Ectodermal cell (in vitro differentiated cells): ENCODE measurements around the gene DUSP28.

Experiments
- H3K27ac ChIP-seq: 2 replicates; pipeline ENCODE4 v1.7.0; 2013; ENCODE audit warnings: mild to moderate bottlenecking, low read depth, low read length; ENCODE audit not compliant: insufficient read depth, poor library complexity, severe bottlenecking
- H3K27me3 ChIP-seq: 2 replicates; pipeline ENCODE4 v1.7.0; 2013; ENCODE audit warnings: mild to moderate bottlenecking, low read length; ENCODE audit not compliant: insufficient read depth, control insufficient read depth, poor library complexity, severe bottlenecking
- H3K36me3 ChIP-seq: one replicate; pipeline ENCODE4 v1.7.0; 2013; ENCODE audit warnings: low read length; ENCODE audit not compliant: control insufficient read depth, insufficient read depth
- H3K4me1 ChIP-seq: one replicate; pipeline ENCODE4 v1.7.0; 2013; ENCODE audit warnings: low read length; ENCODE audit not compliant: control insufficient read depth, insufficient read depth
- H3K4me3 ChIP-seq: 2 replicates; pipeline ENCODE4 v1.7.0; 2013; ENCODE audit warnings: low read depth, low read length, control low read depth; ENCODE audit not compliant: insufficient read depth
- H3K9me3 ChIP-seq: 2 replicates; pipeline ENCODE4 v1.7.0; 2013; ENCODE audit warnings: mild to moderate bottlenecking, low read length, moderate library complexity; ENCODE audit not compliant: control insufficient read depth
- WGBS, 2 experiments: methylation state at CpG; one replicate each; pipeline ENCODE4 v1.1.7; 2013; ENCODE audit warnings: missing lambda C conversion rate in 2 of 2; 5-methylcytosine and 5-hydroxymethylcytosine counted together

DUSP28 gene

DNA sequence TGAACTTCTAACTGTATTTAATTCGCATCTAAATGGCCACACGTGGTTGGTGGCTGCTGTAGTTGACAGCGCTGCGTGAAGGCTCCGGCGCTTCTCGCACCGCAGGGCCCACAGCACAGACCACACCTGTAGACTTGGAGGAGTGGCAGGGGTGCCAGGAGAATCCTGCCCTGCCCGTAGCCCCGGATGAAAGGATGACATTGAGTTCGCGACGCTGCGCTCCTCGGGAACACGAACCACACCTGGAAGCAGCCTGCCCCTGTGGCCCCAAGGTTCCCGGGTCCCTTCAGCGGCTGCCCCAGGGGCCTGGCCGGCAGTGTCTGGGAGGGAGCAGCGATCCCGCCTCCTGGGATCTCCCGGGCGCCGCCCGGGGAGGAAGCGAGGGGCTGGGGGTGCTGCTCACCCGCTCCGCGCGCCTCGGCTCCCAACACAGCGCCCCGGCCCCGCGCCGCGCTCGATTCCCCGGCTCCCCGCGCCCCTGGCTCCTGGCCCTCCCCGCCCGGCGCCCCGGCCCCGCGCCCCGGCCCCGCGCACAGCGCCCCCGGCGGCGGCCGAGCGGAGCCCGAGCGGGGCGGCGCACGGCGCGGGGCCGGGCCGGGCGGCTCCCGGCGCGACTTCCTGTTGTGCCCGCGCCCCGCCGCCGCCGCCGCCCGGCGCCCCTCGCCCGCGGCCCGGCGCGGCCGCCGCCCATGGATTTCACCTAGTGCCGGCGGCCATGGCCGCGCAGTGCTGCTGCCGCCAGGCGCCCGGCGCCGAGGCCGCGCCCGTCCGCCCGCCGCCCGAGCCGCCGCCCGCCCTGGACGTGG lies 7.9 kb downstream of the DUSP28 start, which contains the start of gene RNPEPL1:
RNPEPL1 (plus strand) TSS at position 613 of the 806 bp plus-strand sequence; CDS start at position 716, 103 bp downstream.
- Histone ChIP-seq H3K4me1 (peaks cover 6% of the 10 kb centered on the region), H3K9me3 (no peaks in the 10 kb centered on the region), H3K27me3 (peaks cover 46% of the 10 kb centered on the region), H3K36me3 (no peaks in the 10 kb centered on the region), H3K27ac (no peak within 1 kb of the TSS), H3K4me3 (peak within 1 kb of the TSS; percentile 40)
- 1% methylated on average over 106 of the region's 106 CpGs for WGBS, 2 experiments

DNA sequence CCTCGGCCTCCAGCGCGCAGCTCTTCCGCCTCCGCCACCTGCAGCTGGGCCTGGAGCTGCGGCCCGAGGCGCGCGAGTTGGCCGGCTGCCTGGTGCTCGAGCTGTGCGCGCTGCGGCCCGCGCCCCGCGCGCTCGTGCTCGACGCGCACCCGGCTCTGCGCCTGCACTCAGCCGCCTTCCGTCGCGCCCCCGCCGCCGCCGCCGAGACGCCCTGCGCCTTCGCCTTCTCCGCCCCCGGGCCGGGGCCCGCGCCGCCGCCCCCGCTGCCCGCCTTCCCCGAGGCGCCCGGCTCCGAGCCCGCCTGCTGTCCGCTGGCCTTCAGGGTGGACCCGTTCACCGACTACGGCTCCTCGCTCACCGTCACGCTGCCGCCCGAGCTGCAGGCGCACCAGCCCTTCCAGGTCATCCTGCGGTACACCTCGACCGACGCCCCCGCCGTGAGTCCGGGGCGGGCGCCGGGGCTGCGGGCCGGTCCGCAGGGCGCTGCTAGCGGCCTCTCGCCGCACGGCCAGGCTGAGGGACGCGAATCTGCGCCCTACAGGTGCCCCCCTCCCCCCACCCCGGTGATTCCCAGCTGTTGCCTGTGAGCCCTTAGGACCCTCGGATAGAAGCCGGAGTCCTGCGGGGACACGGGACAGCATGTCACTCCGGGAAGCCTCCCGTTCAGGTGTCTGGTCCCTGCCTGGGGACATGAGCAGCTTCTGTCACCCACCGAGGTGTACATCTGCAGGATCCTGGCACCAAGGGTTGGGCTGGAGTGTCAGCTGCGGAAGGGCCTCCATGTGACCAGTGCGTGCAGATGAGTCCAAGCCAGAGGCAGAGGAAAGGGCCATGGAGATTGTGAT lies 8.7 kb downstream of the DUSP28 start:
- H3K9me3 ChIP-seq: no peaks in the 10 kb centered on the region
- H3K4me3 ChIP-seq: peak overlapping the region; percentile 36
- H3K27me3 ChIP-seq: peaks cover 46% of the 10 kb centered on the region
- no peaks in the 10 kb centered on the region for H3K36me3 ChIP-seq
- H3K27ac ChIP-seq: no peak overlapping the region
- H3K4me1 ChIP-seq: peaks cover 6% of the 10 kb centered on the region
- WGBS, 2 experiments: 6% methylated on average over 93 of the region's 93 CpGs

DNA sequence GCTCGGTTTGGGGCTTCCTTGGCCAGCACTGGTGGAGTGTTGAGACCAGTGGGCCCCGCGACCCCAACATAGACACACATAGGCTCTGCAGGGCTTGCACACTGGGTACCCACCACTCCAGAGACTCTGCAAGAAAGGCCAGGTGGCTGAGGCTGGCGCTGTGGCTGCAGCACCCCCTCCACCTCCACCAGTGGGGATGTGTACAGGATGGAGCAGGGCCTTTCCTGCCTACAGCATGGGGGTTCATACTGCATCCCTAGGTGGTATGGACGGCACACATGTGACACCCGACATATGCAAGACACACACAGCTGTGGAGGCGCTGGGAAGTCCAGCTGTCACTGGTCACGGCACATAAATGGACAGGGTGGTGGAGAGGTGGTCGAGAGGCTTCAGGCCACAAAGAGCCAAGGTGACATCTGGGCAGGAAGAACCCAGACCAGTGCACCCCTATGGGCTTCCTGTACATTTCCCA lies 9.4 kb downstream of the DUSP28 start:
- Histone ChIP-seq H3K27ac (no peak overlapping the region), H3K36me3 (no peaks in the 10 kb centered on the region), H3K4me1 (peaks cover 6% of the 10 kb centered on the region), H3K4me3 (no peak overlapping the region), H3K27me3 (peaks cover 46% of the 10 kb centered on the region), H3K9me3 (no peaks in the 10 kb centered on the region)
- WGBS, 2 experiments: 90% methylated on average over 9 of the region's 9 CpGs

DNA sequence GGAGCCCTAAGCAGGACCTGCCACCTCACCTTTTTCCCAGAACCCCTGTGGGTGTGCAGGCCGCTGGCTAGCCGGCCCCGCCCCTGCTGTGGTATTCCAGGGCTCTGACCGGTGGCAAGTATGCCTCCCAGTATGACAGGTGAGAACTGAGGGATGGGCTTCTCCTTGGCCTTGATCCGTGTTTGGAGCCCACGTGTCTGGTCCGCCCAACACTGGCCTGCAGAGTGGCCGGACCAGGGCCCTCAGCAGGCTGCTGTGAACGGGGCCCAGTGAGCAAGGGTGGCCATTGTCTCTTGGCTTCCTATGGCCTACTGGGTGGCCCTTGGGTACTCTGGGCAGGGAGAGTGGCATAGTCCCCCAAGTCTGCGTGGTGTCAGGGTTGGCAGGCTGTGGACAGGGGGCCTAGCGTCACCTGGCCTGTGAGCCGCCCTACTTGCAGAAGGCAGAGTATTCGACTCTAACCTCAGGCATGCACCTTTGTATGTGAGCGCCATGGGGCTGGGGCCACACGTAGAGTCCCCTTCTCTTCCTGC lies 9.9 kb downstream of the DUSP28 start:
- Histone ChIP-seq H3K36me3 (no peaks in the 10 kb centered on the region), H3K4me3 (no peak overlapping the region), H3K27me3 (peaks cover 46% of the 10 kb centered on the region), H3K4me1 (peaks cover 6% of the 10 kb centered on the region), H3K9me3 (no peaks in the 10 kb centered on the region), H3K27ac (no peak overlapping the region)
- 92 to 95% methylated on average over 15 of the region's 15 CpGs for WGBS, 2 experiments

DNA sequence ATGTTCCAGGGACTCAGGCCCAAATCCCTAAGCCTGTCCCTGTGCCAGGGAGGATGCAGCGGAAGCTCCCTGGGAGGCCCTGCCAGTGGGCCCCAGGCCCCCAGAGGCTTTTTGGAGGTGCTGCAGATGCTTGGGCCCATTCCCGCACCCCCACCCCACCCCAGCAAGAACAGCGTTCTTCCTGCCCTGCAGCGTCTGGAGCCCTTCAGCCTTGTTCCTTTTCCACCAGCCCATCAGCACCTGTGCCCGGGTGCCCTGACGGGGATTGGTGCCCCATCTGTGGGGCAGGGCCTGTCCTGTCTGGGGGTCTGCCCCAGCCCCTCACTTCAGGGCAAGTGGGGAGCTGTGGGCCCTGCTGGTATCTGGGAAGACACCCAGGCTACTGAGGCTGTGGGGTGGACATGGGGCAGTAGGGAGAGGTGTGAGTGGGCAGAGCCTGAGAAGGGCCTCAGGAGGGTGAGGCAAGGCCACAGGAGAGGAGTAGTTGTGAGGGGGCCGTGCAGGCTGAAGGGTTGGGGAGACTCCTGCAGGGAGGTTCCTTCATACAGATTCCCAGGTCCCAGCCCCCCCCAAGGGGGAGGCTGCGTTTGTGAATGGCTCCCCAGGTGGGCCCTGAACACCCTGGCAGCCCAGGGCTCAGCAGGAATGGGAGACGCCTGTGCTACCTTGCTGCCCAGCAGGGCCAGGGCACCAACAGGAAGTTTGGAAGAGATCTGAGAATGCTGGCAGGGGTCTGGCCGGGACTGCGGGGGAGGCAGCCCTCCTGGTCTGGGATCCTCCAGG lies 10.6 kb downstream of the DUSP28 start:
- H3K9me3 ChIP-seq: no peaks in the 10 kb centered on the region
- 88 to 90% methylated on average over 11 of the region's 11 CpGs for WGBS, 2 experiments
- no peak overlapping the region for H3K4me3 ChIP-seq
- peaks cover 46% of the 10 kb centered on the region for H3K27me3 ChIP-seq
- H3K27ac ChIP-seq: no peak overlapping the region
- peaks cover 5% of the 10 kb centered on the region for H3K4me1 ChIP-seq
- H3K36me3 ChIP-seq: no peaks in the 10 kb centered on the region

DNA sequence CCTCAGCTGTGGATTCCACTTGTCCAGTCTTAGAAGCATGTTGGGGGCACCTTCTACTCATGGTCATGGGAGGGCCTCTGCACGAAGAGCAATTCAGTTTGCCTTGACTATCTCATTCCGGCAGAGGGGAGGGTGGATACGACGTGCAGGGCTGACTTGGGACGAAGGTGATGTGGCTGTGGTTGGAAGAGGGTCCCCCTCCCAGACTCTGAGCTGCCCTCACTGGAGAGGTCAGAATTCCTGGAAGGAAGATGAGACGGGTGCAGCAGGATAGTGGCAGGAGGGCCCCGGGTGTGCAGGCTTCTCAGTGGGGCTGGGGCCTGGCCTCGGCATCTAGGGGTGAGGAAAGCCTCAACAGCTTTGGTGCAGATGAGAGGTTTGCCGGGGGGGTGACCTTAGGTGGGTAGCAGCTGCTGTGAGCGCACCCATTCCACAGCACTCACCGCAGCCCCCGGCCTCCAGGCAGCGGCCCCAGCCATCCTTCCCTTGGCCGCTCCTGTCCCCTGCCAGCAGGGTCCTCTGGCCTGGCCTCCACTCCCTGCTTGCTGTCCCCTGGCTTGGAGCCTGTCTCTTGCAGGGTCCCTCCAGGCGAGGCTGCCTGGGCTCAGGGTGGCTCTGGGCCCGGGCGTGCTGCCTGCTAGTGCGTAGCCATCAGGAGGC lies 11.3 kb downstream of the DUSP28 start:
- H3K9me3 ChIP-seq: no peaks in the 10 kb centered on the region
- WGBS, 2 experiments: 89 to 91% methylated on average over 18 of the region's 18 CpGs
- peaks cover 45% of the 10 kb centered on the region for H3K27me3 ChIP-seq
- H3K27ac ChIP-seq: no peak overlapping the region
- no peak overlapping the region for H3K4me3 ChIP-seq
- no peaks in the 10 kb centered on the region for H3K4me1 ChIP-seq
- no peaks in the 10 kb centered on the region for H3K36me3 ChIP-seq

DNA sequence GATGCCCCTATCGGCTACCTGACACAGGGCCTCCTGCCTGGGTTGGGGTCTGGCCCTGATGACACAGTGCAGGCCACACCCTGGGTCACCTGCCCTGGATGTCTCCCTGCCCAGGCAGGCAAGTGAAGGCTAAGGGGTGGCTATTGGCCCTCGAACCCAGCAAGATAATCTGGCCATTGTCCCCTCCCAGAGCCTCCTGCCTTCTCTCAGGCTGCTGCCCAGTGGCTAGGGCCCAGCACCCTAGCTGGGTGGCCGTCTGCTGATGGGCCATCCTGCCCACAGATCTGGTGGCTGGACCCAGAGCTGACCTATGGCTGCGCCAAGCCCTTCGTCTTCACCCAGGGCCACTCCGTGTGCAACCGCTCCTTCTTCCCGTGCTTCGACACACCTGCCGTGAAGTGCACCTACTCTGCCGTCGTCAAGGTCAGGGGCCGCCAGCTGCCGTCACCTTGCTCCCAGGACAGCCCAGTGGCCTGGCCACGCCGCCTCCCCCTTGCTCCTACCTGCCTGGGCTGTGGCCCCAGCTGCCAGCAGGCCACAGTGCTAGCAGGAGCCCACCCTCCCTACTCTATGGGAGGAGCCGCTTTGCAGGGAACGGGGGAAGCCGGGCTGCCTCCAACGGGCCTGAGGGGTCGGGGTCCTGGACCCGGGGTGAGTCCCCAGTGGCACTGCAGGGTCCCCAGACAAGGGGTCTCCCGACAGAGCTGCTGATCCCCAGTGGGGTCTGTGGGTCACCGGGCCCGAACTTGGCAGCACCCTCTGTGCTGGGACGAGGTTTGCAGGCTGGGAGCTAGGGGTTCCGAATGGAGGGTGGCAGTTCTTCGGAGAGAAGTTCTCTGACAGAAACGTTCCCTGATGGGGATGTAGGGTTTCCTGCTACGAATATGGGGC lies 12.2 kb downstream of the DUSP28 start:
- WGBS, 2 experiments: 90 to 91% methylated on average over 30 of the region's 30 CpGs
- Histone ChIP-seq H3K4me1 (no peaks in the 10 kb centered on the region), H3K9me3 (no peaks in the 10 kb centered on the region), H3K27ac (no peak overlapping the region), H3K36me3 (no peaks in the 10 kb centered on the region), H3K4me3 (no peak overlapping the region), H3K27me3 (peaks cover 36% of the 10 kb centered on the region)

DNA sequence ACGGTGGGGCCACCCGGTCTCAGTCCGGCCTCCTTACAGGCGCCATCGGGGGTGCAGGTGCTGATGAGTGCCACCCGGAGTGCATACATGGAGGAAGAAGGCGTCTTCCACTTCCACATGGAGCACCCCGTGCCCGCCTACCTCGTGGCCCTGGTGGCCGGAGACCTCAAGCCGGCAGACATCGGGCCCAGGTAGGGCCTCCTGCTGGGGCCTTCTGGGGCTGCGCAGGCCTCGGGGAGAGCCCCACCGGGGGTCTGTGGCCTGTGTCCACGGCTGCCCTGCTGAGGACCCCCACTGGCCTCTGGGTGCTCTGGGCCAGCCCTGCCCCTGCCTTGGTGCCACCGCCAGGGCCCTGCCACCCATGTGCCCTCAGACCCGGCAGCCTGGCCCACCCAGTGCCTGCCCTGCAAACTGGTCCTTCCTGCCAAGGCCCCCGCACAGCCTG lies 12.9 kb downstream of the DUSP28 start:
- H3K4me1 ChIP-seq: no peaks in the 10 kb centered on the region
- WGBS, 2 experiments: 92 to 93% methylated on average over 20 of the region's 20 CpGs

More for the DNA sequence above, 12.9 kb downstream of the DUSP28 start:
- Histone ChIP-seq H3K27me3 (peaks cover 29% of the 10 kb centered on the region), H3K36me3 (no peaks in the 10 kb centered on the region), H3K27ac (no peak overlapping the region), H3K4me3 (no peak overlapping the region), H3K9me3 (no peaks in the 10 kb centered on the region)
